ENCODE results near the gene MEG3. TPM values are rescaled to one million over a fixed set of nuclear protein-coding genes. Genes with fewer than 3 reads are reported as not detected.

The MEG3 gene
- total RNA-seq, 4 donors from 2014 or later: 1.2 to 18.9 (median 3.5) TPM

GRCh38 chr14:100781952-100782351 lies 44.0 kb upstream of the MEG3 start:
- Histone ChIP-seq H3K4me3 (no peak overlapping the region), H3K9me3 (no peaks in the 10 kb centered on the region), H3K27ac (no peak overlapping the region), H3K36me3 (no peaks in the 10 kb centered on the region), H3K27me3 (peaks cover 0 to 46% (median 0%) of the 10 kb centered on the region in 4 donors), H3K4me1 (peaks cover 0 to 9% (median 0%) of the 10 kb centered on the region in 3 donors)
- intact Hi-C loops (cut with DNase I): no loop called here
- 79 to 90% methylated on average over 8 of the region's 8 CpGs for WGBS, 2 donors
- DNase-seq: no peak
- TF ChIP-seq POLR2A (IDR thresholded peaks at IDR 0.05): no peak
- no peak for TF ChIP-seq CTCF (IDR thresholded peaks at IDR 0.05)

GRCh38 chr14:100782516-100783320 lies 43.2 kb upstream of the MEG3 start:
- no peak for TF ChIP-seq CTCF (IDR thresholded peaks at IDR 0.05)
- no peak for TF ChIP-seq POLR2A (IDR thresholded peaks at IDR 0.05)
- no peak for DNase-seq
- Histone ChIP-seq H3K36me3 (no peaks in the 10 kb centered on the region), H3K4me3 (no peak overlapping the region), H3K27ac (no peak overlapping the region), H3K9me3 (no peaks in the 10 kb centered on the region), H3K4me1 (peaks cover 0 to 9% (median 0%) of the 10 kb centered on the region in 3 donors), H3K27me3 (peaks cover 0 to 53% (median 0%) of the 10 kb centered on the region in 4 donors)
- intact Hi-C loops (cut with DNase I): no loop called here
- WGBS, 2 donors: 67 to 75% methylated on average over 9 to 12 of the region's 13 CpGs

DNA sequence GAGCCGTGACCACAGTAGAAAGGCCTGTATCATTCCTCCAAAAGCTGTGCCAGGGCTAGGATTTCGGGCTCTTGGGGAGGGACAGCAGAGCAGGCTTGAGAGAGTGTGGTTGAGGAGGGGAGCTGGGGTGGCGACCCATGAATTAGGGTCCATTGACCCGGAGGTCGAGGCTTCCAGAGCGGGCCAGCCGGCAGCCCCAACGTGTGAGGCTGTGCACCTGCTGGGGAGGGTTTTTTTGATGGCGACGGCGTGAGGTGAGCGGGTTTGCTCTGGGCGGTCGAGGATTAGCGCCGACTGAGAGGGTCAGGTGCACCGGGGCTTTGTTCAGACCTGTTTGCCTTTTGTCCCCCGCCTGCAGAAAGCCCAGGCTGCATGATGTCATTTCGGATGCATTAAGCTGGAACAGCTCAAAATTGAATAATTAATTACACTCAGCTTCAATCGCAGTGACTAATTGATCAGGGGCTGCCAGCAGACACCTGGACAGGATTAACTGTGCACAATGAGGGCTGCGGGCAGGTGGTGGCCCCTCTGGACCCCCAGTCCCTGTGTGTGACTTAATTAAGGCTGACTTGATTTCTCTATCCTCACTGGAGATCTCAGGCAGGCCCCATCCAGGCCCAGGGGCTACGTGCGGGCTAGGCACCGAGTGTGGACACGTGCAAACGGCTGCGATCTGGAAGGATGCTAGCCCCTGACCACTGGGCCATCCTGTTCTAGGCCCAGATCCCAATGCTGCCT lies 42.1 kb upstream of the MEG3 start:
- Histone ChIP-seq H3K27me3 (peaks cover 0 to 57% (median 0%) of the 10 kb centered on the region in 4 donors), H3K27ac (no peak overlapping the region), H3K9me3 (no peaks in the 10 kb centered on the region), H3K4me3 (no peak overlapping the region), H3K4me1 (peaks cover 0 to 9% (median 0%) of the 10 kb centered on the region in 3 donors), H3K36me3 (no peaks in the 10 kb centered on the region)
- no peak for TF ChIP-seq POLR2A (IDR thresholded peaks at IDR 0.05)
- no peak for TF ChIP-seq CTCF (IDR thresholded peaks at IDR 0.05)
- DNase-seq: no peak
- intact Hi-C loops (cut with DNase I): no loop called here
- WGBS, 2 donors: 63 to 66% methylated on average over 8 to 17 of the region's 27 CpGs

- intact Hi-C loops (cut with DNase I): no loop called here
- WGBS, 2 donors: 90 to 94% methylated on average over 9 to 11 of the region's 11 CpGs
These were observed 41.2 kb upstream of the MEG3 start for GRCh38 chr14:100784523-100785337.

More at GRCh38 chr14:100784523-100785337, 41.2 kb upstream of the MEG3 start:
- no peak for DNase-seq
- Histone ChIP-seq H3K27ac (no peak overlapping the region), H3K27me3 (peaks cover 0 to 60% (median 0%) of the 10 kb centered on the region in 4 donors), H3K4me3 (no peak overlapping the region), H3K36me3 (no peaks in the 10 kb centered on the region), H3K4me1 (peaks cover 0 to 9% (median 0%) of the 10 kb centered on the region in 3 donors), H3K9me3 (no peaks in the 10 kb centered on the region)
- TF ChIP-seq CTCF (IDR thresholded peaks at IDR 0.05): no peak
- TF ChIP-seq POLR2A (IDR thresholded peaks at IDR 0.05): no peak

All from esophagus squamous epithelium (tissue), 5 donors.